ENCODE measurements around the gene COG7. TPM values are rescaled to one million over a fixed set of nuclear protein-coding genes. Genes with fewer than 3 reads are reported as not detected.
"Not testable (repeated sequence)": the region's sequence is repeated elsewhere in the genome, so short reads cannot be mapped to it uniquely, and the experiment has no call there.

The COG7 gene
- total RNA-seq, 1 experiment from 2014 or later = 12.8 TPM

DNA sequence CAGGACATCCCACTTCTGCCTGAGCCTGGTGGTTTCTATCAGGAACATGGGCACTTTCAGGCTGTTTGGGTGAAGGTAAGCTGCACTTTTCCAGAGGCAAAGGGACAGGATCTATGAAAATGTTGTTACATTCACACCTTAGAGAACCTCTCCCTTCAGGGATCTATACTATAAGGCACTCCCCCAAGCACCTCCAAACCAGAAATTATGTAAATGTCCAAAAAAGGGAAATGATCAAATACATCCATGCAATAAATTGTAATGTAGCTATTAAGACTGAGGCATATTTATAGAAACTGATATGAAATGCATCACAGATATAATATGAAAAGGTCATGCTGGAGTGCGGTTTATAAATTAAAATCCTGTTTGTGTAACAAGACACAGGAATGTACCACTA is 23.3 kb upstream of the COG7 start:
- DNase-seq (ENCODE audit: low read depth) = no peak

- DNase-seq (ENCODE audit: low read depth) = peak; percentile 52
These were observed 16.8 kb upstream of the COG7 start for GRCh38 chr16:23469814-23470213.

- DNase-seq (ENCODE audit: low read depth) = peak; percentile 96
These were observed 13.3 kb upstream of the COG7 start for GRCh38 chr16:23466162-23466885.

DNA sequence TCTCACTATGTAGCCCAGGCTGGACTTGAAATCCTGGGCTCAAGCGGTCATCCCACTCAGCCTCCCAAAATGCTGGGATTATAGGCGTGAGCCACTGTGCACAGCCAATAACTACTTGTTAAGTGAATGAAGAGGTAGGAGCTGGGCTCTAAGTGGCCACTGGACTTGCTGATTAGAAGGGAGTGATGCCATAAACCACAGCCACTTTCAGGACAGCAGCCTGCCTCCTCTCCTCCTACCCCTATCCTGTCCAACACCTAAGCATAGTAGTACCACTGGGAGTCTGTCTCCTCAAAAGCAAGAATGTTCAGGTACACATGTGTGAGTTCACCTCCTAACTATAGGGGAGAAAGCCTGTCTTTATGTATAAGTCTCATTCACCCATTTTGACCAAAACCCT is 12.2 kb upstream of the COG7 start:
- DNase-seq (ENCODE audit: low read depth) = no peak

GRCh38 chr16:23464196-23464595 is 11.2 kb upstream of the COG7 start:
- no peak for DNase-seq (ENCODE audit: low read depth)

- DNase-seq (ENCODE audit: low read depth) = not testable (repeated sequence)
These were observed 10.0 kb upstream of the COG7 start for GRCh38 chr16:23462994-23463393.

- no peak for DNase-seq (ENCODE audit: low read depth)
These were observed 506 bp upstream of the COG7 start for GRCh38 chr16:23453338-23454052.

GRCh38 chr16:23452221-23452571 is 793 bp downstream of the COG7 start:
- DNase-seq (ENCODE audit: low read depth) = no peak

DNA sequence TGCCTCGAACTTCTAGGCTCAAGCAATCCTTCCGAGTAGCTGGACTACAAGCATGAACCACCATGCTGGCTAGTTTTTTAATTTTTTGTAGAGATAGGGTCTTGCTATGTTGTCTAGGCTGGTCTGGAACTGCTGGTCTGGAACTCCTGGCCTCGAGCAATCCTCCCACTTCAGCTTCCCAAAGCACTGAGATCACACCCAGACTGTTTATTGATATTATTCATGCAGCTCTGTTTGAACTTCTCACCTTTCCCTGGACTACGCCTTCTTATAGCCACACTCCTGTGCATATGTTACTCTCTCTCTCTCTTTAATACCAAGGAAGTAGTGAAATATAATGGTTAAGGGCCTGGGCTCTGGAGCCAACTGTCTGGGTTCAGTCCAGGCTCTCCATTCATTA is 4.6 kb downstream of the COG7 start:
- no peak for DNase-seq (ENCODE audit: low read depth)

GRCh38 chr16:23437542-23437941 is 15.4 kb downstream of the COG7 start:
- not testable (repeated sequence) for DNase-seq (ENCODE audit: low read depth)

- DNase-seq (ENCODE audit: low read depth) = no peak
These were observed 16.0 kb downstream of the COG7 start for GRCh38 chr16:23436951-23437350.

- DNase-seq (ENCODE audit: low read depth) = peak; percentile 69
These were observed 17.5 kb downstream of the COG7 start for GRCh38 chr16:23435500-23435899.

DNA sequence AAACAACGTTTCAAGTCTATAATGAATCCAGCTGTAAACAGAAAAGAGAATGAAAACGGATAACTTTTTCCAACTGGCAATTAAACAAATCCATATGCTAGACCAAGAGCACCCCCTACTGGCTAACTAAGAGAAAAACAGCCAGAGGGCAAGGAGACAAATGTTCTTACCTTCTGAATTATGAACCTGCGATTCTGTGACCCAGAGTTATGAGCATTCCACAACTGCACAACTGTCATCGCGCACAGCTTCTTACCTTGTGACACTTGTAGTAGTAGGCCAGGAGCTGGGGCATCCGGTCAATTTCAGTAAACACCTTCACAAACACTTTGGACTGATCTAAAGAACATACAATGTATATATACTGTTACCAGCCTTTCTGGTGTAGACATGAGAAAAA is 18.6 kb downstream of the COG7 start:
- peak; percentile 43 for DNase-seq (ENCODE audit: low read depth)

DNA sequence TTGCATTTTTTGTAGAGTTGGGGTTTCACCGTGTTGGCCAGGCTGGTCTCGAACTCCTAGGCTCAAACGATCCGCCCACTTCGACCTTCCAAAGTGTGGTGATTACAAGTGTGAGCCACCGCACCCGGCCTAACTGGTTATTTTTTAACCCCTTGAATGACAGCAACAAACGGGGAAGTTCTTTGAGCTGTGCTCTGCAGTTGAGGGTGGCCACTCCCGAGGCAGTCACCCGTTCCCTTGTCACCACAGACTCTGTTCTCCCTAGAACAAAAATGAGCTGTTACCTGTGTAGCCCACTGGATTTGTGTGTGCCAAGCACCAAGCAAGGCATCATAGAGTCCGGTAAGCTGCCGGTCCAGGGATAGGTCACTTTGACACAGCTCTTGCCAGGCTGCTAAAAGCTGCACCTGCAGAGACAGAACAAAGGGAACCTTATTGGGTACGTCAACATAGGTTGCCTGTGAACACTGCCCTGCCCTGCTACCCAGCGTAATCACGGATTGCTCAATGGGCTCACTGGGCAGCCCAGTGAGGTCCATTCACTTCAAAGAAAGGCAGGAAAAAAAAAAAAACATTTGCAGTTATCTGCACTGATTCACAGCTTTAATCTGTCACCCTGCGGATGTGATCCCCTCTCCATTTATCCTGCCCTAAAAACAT is 19.6 kb downstream of the COG7 start:
- no peak for DNase-seq (ENCODE audit: low read depth)

DNA sequence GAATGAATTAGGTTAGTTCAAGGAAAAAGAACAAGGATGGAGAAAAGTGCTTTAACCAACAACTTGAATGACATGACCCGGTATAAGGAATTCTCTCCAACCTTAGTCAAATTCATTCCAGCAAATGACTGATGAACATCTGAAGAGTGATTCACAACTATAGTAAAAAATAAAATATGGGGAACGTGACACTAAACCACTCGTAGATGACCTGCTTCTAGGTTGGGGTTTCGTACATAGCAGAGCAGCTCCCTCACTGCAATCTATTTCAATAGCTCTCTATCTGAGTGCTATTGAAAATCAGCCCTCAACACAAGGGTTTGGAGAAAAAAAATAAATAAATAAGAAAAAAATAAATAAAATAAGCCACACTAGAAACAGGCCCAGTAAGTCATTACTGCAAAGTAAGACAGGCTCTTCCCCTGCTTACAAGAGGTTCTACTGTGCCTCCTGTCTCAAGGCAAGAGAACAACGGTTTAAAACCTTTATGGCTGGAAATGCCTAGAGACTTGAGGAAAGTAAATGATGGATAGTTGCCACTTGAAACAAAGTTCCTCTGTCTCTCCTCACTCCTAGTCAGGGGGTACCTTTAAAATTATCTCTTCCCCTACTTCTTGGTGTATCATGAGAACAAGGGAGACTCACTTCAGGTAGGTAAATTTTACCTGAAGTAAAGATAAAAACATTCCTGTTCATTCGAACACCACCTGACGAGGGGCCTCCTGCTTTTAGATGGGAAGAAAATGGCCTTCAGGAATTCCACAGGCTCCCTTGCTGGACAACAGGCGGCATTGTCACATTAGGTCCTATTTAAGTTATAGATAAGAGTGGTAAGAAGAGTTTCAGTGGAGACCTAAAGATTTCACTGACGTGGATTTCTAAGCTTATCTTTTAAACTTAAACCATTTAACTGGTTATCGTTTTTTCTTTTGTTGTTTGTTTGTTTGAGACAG is 20.5 kb downstream of the COG7 start:
- DNase-seq (ENCODE audit: low read depth) = no peak

DNA sequence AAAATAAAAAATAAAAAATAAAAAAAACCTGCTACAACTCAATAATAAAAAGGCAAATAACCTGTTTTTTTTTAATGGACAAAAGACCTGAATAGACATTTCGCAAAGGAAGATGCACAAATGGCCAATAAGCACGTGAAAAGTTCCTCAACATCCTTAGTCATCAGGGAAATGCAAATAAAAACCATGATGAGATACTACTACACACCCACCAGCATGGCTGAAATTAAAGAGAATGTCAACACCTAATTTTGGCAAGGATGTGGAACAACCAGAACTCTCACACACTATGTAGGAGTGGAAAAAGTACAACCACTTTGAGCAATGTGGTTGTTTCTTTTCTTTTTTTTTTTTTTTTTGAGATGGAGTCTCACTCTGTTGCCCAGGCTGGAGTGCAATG is 24.6 kb downstream of the COG7 start:
- DNase-seq (ENCODE audit: low read depth) = no peak

DNA sequence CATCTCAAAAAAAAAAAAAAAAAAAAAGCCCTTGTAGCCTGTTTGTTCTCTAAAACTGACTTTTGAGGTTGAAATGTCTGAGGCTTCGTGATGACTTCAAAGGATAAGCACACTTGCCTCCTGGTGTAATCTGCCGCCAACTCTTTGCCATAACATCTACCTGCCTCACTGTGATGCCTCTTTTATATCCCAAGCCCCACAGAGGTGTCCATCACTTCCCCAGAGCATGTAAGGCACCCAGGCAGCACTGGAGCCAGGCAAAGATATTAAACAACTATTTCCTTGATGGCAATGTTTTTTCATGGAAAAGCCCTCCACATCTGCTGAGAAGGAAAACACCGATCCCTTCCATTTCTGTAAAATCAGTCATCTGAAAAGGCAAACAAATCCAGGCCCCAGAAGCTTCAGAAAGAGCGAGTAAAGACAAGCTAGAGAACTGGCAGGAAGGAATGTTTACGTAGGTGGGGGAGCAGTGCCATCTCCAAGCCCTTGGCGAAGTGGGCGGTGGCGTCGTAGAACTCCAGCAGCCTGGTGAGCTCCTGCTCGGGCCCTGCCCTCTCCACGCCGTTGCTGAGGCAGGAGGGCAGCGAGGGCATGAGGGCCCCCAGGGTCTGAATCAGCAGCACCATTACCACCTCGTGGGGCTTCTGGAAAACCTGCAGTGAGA is 28.6 kb downstream of the COG7 start:
- no peak for DNase-seq (ENCODE audit: low read depth)

GRCh38 chr16:23423496-23424049 is 29.4 kb downstream of the COG7 start:
- peak; percentile 91 for DNase-seq (ENCODE audit: low read depth)

DNA sequence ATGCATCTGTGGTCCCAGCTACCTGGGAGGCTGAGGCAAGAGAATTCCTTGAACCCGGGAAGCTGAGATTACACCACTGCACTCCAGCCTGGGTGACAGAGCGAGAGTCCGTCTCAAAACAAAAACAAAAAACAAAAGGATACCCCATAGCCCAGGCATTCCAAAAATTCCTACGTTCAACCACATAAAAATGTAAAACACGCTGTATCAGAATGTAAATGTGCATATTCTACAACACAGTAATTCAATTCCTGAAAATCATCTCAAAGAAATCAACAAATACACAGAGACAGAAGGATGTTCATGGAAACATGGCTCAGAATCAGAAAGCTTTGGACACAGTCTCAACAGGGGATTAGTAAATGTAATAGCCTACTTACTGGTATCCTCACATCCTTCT is 33.0 kb downstream of the COG7 start:
- no peak for DNase-seq (ENCODE audit: low read depth)

- no peak for DNase-seq (ENCODE audit: low read depth)
These were observed 36.2 kb downstream of the COG7 start for GRCh38 chr16:23416816-23417215.

DNA sequence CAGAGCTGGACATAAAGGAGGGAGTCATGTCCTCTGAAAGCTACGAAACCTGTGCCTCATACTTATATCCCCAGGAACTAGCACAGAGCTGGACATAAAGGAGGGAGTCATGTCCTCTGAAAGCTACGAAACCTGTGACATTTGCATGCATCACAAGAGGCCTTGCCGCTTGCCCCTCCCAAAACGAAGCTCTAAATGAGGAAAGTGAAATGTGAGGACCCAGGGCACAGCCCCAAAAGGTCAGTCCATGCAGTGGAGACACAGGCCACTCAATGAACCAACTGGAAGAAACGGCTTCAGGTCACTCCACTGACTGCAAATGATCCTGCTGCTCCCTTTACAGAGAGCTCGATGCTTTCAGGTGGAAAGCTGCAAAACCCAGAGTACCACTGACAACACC is 38.3 kb downstream of the COG7 start:
- DNase-seq (ENCODE audit: low read depth) = no peak

All from HT1080 (cell line).